ENCODE measurements around the gene IPPK.

The IPPK gene

DNA sequence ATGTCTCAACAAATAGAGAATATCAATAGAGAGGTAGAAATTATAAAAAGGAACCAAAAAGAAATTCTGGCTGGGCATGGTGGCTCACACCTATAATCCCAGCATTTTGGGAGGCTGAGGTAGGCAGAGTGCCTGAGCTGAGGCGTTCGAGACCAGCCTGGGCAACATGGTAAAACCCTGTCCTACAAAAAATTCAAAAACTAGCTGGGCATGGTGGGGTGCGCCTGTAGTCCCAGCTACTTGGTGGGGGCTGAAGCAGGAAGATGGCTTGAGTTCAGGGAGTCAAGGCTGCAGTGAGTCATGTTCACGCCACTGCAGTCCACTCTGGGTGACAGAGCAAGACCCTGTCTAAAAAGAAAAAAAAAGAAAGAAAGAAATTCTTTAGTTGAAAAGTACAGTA is 24.9 kb downstream of the IPPK start:
- peaks cover 80% of the 10 kb centered on the region for H3K36me3 ChIP-seq (ENCODE audit: control insufficient read depth, insufficient read depth, low read length)
- no peak overlapping the region for H3K27ac ChIP-seq (ENCODE audit: low read depth, low read length, severe bottlenecking)
- H3K4me1 ChIP-seq (ENCODE audit: control insufficient read depth, insufficient read depth, low read length, poor library complexity, severe bottlenecking) = no peaks in the 10 kb centered on the region
- H3K9me3 ChIP-seq (ENCODE audit: control insufficient read depth, low read length) = no peaks in the 10 kb centered on the region
- H3K4me3 ChIP-seq (ENCODE audit: extremely low read depth, insufficient read depth, low read length, poor library complexity, severe bottlenecking) = no peak overlapping the region
- 100% methylated on average over 2 of the region's 4 CpGs; no CpG with 5 or more reads in 1 of the 2 experiments for WGBS, 2 experiments (ENCODE audit: insufficient coverage in 2 of 2)

DNA sequence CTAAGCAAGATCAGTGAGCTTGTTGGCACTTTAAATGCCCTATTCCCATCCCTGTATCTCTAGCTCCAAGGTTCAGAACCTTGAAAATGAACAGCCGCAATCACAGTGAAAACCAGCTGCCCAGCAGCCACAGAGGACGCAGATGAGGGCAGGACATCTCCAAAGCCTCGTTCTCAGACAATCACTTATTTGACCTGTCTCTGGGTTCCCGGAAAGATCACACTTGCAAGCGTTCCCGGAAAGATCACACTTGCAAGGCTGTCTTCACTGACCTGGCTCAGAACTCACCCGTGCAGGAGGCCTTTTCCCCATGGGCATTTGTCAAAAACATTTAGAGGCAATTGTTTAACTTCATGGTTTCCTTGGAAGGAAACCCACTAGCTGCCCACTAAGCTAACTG is 25.7 kb downstream of the IPPK start:
- Histone ChIP-seq H3K36me3 (ENCODE audit: control insufficient read depth, insufficient read depth, low read length) (peaks cover 87% of the 10 kb centered on the region), H3K9me3 (ENCODE audit: control insufficient read depth, low read length) (no peaks in the 10 kb centered on the region), H3K4me3 (ENCODE audit: extremely low read depth, insufficient read depth, low read length, poor library complexity, severe bottlenecking) (no peak overlapping the region), H3K27ac (ENCODE audit: low read depth, low read length, severe bottlenecking) (no peak overlapping the region), H3K4me1 (ENCODE audit: control insufficient read depth, insufficient read depth, low read length, poor library complexity, severe bottlenecking) (no peaks in the 10 kb centered on the region)
- WGBS, 2 experiments (ENCODE audit: insufficient coverage in 2 of 2) = 95 to 96% methylated on average over 7 of the region's 7 CpGs

DNA sequence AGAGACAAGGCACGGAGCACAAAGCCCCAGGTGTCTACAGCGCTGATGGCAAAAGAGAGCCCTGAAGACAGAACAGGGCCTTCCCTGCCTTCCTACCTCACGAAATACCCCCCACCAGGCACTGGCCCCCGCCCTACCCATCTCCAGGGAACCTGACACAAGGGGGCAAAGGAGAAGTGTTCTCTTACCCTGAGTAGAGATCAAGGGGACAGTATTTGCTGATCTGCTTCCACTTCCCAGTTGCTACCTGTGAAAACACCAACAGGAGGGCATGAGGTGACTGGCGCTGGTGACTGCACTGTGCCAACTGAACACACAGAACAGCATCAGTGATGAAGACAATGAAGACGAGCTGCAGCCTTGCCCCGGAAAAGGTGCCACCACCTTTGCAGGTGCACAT is 27.4 kb downstream of the IPPK start:
- H3K4me1 ChIP-seq (ENCODE audit: control insufficient read depth, insufficient read depth, low read length, poor library complexity, severe bottlenecking) = no peaks in the 10 kb centered on the region
- H3K27ac ChIP-seq (ENCODE audit: low read depth, low read length, severe bottlenecking) = no peak overlapping the region
- no peak overlapping the region for H3K4me3 ChIP-seq (ENCODE audit: extremely low read depth, insufficient read depth, low read length, poor library complexity, severe bottlenecking)
- no peaks in the 10 kb centered on the region for H3K9me3 ChIP-seq (ENCODE audit: control insufficient read depth, low read length)
- 94 to 100% methylated on average over 4 to 5 of the region's 7 CpGs for WGBS, 2 experiments (ENCODE audit: insufficient coverage in 2 of 2)
- H3K36me3 ChIP-seq (ENCODE audit: control insufficient read depth, insufficient read depth, low read length) = peaks cover 87% of the 10 kb centered on the region

DNA sequence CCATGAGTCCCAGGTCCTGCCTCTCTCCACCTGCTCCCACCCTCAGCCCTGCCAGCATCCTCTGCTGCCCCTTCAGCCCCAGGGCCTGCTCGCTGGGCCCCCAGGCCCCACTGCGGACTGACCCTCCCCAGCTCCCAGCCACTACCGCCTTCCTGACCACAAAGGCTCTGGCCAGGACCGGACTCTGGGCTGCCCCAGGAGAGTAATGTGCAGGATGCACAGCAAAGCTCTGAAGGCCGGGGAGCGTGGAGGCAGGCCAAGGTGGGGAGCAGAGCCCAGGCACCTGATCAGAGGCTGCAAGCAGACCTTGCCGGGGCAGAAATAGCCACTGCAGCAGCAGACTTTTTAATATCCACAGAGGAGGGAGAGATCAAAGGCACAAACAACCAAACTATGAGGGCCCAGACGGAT is 27.9 kb downstream of the IPPK start:
- no peak overlapping the region for H3K27ac ChIP-seq (ENCODE audit: low read depth, low read length, severe bottlenecking)
- WGBS, 2 experiments (ENCODE audit: insufficient coverage in 2 of 2) = 91 to 94% methylated on average over 7 to 8 of the region's 8 CpGs
- peaks cover 87% of the 10 kb centered on the region for H3K36me3 ChIP-seq (ENCODE audit: control insufficient read depth, insufficient read depth, low read length)
- H3K9me3 ChIP-seq (ENCODE audit: control insufficient read depth, low read length) = no peaks in the 10 kb centered on the region
- H3K4me1 ChIP-seq (ENCODE audit: control insufficient read depth, insufficient read depth, low read length, poor library complexity, severe bottlenecking) = no peaks in the 10 kb centered on the region
- no peak overlapping the region for H3K4me3 ChIP-seq (ENCODE audit: extremely low read depth, insufficient read depth, low read length, poor library complexity, severe bottlenecking)

DNA sequence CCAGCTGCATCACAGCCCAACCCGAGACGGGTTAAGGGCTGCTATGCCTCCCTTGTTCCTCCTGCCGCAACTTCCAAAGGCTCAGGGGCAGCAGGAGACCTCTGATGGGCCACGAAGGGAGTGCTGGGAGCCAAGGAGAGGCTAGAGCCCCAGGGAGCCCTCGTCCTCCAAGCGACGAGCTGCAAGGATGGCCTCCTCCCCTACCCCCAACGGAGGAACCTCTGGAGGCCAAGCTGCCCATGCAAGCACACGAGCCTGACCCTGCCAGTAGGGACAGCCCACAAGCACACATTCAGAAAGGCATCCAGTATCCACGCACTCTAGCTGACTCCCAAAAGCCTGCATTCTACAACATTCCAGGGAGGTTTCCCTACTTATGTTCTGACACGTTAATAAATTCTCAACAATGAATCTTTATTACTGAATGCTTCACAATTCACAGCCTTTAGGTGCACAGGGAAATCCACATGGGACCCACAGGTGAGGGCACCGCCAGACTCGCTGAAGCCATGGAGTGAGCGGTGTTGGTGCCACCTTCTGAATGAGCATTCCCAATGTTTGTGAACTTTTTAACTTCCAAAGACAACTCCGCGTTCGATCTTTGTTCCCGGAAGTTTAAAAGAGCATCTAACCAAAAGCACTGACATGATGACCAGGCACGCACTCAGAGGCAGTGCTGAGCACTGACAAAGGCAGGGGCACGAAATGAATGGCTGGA is 28.7 kb downstream of the IPPK start:
- H3K9me3 ChIP-seq (ENCODE audit: control insufficient read depth, low read length) = no peaks in the 10 kb centered on the region
- no peaks in the 10 kb centered on the region for H3K4me1 ChIP-seq (ENCODE audit: control insufficient read depth, insufficient read depth, low read length, poor library complexity, severe bottlenecking)
- no peak overlapping the region for H3K27ac ChIP-seq (ENCODE audit: low read depth, low read length, severe bottlenecking)
- H3K36me3 ChIP-seq (ENCODE audit: control insufficient read depth, insufficient read depth, low read length) = peaks cover 88% of the 10 kb centered on the region
- WGBS, 2 experiments (ENCODE audit: insufficient coverage in 2 of 2) = 94 to 97% methylated on average over 19 to 20 of the region's 20 CpGs
- H3K4me3 ChIP-seq (ENCODE audit: extremely low read depth, insufficient read depth, low read length, poor library complexity, severe bottlenecking) = no peak overlapping the region

DNA sequence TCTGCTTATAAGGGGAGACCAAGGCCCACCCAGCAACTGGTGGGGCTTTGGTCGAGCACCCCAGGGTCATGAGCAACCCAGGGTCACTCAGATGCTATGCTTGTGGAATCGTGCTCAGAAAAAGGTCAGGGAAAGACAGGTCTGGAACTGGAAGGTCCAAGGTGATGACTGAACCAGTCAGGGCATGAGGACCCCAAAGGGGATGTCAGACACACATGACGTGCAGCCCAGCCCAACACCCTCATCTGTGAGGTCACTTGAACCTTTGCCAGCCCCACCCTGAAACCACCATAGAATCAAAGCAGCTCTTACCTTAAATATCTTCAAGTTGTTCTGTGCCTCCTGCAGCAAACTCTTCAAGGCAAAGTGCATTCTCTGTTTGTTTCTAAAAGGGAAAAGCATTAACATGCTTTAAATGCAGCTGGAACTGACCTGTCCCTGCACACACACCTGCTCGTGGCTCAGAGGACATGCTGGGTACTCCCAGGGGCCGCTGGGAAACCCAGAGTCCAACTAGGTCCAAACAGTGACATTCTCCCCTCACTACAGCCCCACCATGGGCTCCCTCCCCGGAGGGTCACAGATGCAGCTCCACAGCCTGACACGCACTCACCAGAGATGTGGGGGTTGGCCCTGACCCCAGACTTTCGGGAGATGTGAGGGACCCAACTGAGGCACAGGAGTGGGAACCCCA is 29.4 kb downstream of the IPPK start:
- WGBS, 2 experiments (ENCODE audit: insufficient coverage in 2 of 2) = 89 to 90% methylated on average over 6 to 7 of the region's 8 CpGs
- no peak overlapping the region for H3K4me3 ChIP-seq (ENCODE audit: extremely low read depth, insufficient read depth, low read length, poor library complexity, severe bottlenecking)
- peaks cover 91% of the 10 kb centered on the region for H3K36me3 ChIP-seq (ENCODE audit: control insufficient read depth, insufficient read depth, low read length)
- no peaks in the 10 kb centered on the region for H3K9me3 ChIP-seq (ENCODE audit: control insufficient read depth, low read length)
- H3K27ac ChIP-seq (ENCODE audit: low read depth, low read length, severe bottlenecking) = no peak overlapping the region
- no peaks in the 10 kb centered on the region for H3K4me1 ChIP-seq (ENCODE audit: control insufficient read depth, insufficient read depth, low read length, poor library complexity, severe bottlenecking)

DNA sequence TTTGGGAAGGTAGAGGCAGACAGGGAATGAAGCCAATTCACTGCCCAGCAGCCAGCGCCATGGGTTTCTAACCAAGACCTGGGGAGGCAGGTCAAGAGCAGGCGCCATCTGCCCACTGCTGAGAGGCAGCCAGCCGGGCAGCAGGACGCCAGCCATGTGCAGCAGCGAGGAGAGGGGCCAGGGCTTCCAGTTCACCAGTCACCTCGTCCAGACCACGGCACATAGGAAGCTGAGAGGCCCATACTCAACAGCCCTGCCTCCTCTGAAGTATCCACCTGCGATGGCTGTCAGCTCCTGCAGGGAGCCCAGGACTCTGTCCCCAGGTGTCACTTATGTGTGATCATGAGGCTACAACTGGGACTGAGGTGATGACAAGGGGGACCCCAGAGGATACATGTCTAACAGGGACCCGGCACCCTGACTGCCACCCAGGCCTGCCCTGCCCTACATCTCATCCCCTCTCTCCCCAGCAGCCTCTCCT is 30.1 kb downstream of the IPPK start:
- peaks cover 89% of the 10 kb centered on the region for H3K36me3 ChIP-seq (ENCODE audit: control insufficient read depth, insufficient read depth, low read length)
- H3K4me3 ChIP-seq (ENCODE audit: extremely low read depth, insufficient read depth, low read length, poor library complexity, severe bottlenecking) = no peak overlapping the region
- no peak overlapping the region for H3K27ac ChIP-seq (ENCODE audit: low read depth, low read length, severe bottlenecking)
- no peaks in the 10 kb centered on the region for H3K9me3 ChIP-seq (ENCODE audit: control insufficient read depth, low read length)
- no peaks in the 10 kb centered on the region for H3K4me1 ChIP-seq (ENCODE audit: control insufficient read depth, insufficient read depth, low read length, poor library complexity, severe bottlenecking)
- 96 to 97% methylated on average over 5 to 8 of the region's 9 CpGs for WGBS, 2 experiments (ENCODE audit: insufficient coverage in 2 of 2)

DNA sequence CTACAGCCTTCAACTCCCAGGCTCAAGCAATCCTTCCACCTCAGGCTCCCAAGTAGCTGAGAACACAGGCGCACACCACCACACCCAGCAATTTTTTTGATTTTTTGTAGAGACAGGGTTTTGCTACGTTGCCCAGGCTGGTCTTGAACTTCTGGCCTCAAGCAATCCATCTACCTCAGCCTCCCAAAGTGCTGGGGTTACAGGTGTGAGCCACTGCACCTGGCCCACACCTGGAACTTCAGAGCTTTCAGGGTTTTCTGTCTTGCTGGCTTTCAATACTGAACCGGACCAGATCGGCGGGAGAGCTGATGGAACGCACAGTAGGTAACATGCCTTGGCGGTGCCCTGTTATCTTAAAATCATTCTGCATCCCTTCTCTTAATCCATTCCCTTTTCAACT is 30.8 kb downstream of the IPPK start:
- Histone ChIP-seq H3K4me3 (ENCODE audit: extremely low read depth, insufficient read depth, low read length, poor library complexity, severe bottlenecking) (no peak overlapping the region), H3K27ac (ENCODE audit: low read depth, low read length, severe bottlenecking) (no peak overlapping the region), H3K9me3 (ENCODE audit: control insufficient read depth, low read length) (no peaks in the 10 kb centered on the region), H3K4me1 (ENCODE audit: control insufficient read depth, insufficient read depth, low read length, poor library complexity, severe bottlenecking) (no peaks in the 10 kb centered on the region), H3K36me3 (ENCODE audit: control insufficient read depth, insufficient read depth, low read length) (peaks cover 88% of the 10 kb centered on the region)
- 94 to 96% methylated on average over 7 of the region's 7 CpGs for WGBS, 2 experiments (ENCODE audit: insufficient coverage in 2 of 2)

DNA sequence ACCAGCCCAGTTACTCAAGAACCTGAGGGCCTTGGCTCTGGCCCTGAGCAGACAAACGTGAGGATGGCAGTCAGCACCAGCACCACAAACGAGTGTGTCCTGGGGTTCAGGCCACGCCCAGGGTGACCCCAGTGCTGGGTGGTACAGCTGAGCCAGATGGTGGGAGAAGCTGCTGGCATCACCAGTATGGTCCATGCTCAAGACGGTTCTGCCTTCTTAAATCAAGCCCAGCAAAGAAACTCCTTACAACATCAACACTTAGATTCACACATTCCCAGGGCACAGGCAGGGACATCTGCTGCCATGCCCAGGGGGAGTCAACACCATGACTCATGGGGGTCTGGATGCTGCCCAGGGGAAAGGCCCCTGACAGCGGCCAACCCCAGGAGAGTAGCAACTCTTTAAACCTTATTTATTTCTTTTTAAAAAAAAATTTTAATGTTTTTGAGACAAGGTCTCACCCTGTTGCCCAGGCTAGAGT is 31.3 kb downstream of the IPPK start:
- Histone ChIP-seq H3K4me1 (ENCODE audit: control insufficient read depth, insufficient read depth, low read length, poor library complexity, severe bottlenecking) (no peaks in the 10 kb centered on the region), H3K4me3 (ENCODE audit: extremely low read depth, insufficient read depth, low read length, poor library complexity, severe bottlenecking) (no peak overlapping the region), H3K27ac (ENCODE audit: low read depth, low read length, severe bottlenecking) (no peak overlapping the region), H3K36me3 (ENCODE audit: control insufficient read depth, insufficient read depth, low read length) (peaks cover 88% of the 10 kb centered on the region), H3K9me3 (ENCODE audit: control insufficient read depth, low read length) (no peaks in the 10 kb centered on the region)
- 84 to 92% methylated on average over 3 to 4 of the region's 5 CpGs for WGBS, 2 experiments (ENCODE audit: insufficient coverage in 2 of 2)

DNA sequence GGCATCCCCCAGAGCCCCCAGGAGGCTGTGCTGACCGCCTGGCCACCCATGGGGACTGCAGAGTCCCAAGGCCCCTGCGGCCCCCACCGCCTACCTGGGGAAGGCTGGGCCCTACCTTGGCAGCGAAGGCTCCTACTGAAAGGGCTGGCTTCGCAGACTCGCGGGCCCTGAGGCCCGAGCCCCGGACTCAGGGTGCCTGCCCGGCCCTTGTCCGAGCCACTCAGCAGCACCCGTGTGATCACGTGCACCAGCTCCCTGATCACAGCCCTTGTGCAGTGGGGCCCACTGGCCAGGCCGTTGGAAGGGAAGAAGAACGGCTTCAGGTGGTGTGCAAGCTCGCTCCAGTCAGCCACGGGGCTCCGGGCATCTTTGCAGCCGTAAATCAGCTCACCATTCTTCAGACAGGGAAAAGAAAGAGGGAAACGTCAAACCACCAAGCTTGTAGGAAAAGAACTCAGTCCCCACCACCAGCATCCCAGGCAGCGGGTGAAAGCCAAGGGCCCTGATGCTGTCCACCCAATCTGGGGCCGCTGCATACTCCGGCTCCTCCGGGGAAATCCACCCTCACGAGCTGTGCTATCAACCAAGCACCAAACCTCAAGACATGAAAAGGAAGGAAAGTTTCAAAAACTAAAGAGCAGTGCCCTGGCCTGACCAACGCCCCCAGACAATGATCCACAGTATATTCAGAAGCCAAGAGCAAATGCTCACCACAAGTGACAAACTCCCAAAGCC is 31.9 kb downstream of the IPPK start:
- Histone ChIP-seq H3K4me1 (ENCODE audit: control insufficient read depth, insufficient read depth, low read length, poor library complexity, severe bottlenecking) (no peaks in the 10 kb centered on the region), H3K27ac (ENCODE audit: low read depth, low read length, severe bottlenecking) (no peak overlapping the region), H3K36me3 (ENCODE audit: control insufficient read depth, insufficient read depth, low read length) (peaks cover 88% of the 10 kb centered on the region), H3K9me3 (ENCODE audit: control insufficient read depth, low read length) (no peaks in the 10 kb centered on the region), H3K4me3 (ENCODE audit: extremely low read depth, insufficient read depth, low read length, poor library complexity, severe bottlenecking) (no peak overlapping the region)
- WGBS, 2 experiments (ENCODE audit: insufficient coverage in 2 of 2) = 91 to 94% methylated on average over 21 to 24 of the region's 26 CpGs

Data from mesodermal cell (in vitro differentiated cells).